ENCODE measurements around the gene EPB41L5.

DNA sequence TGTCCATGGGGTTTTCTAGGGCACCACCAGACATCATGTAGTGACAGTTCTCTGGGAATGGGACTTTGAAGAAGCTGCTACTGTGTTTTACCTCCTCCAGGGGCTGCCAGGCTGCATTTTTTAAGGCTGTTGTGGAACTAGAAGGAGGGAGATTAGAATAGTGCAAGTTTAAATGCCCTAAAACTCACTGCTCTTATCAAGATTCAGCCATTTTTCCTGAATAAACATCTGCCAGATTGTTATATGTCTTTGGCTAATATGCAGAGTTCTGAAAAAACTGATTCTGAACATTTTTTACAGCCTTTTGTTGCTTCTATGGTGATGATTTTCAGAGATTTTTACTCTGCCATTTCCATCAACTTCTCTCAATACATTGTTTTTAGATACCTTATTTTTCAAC is 8.6 kb upstream of the EPB41L5 start:
- TF ChIP-seq, protein P1, sequence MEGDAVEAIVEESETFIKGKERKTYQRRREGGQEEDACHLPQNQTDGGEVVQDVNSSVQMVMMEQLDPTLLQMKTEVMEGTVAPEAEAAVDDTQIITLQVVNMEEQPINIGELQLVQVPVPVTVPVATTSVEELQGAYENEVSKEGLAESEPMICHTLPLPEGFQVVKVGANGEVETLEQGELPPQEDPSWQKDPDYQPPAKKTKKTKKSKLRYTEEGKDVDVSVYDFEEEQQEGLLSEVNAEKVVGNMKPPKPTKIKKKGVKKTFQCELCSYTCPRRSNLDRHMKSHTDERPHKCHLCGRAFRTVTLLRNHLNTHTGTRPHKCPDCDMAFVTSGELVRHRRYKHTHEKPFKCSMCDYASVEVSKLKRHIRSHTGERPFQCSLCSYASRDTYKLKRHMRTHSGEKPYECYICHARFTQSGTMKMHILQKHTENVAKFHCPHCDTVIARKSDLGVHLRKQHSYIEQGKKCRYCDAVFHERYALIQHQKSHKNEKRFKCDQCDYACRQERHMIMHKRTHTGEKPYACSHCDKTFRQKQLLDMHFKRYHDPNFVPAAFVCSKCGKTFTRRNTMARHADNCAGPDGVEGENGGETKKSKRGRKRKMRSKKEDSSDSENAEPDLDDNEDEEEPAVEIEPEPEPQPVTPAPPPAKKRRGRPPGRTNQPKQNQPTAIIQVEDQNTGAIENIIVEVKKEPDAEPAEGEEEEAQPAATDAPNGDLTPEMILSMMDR (IDR thresholded peaks at IDR 0.05; ENCODE audit: insufficient read depth, low read length), result no peak
- no peak for TF ChIP-seq GABPA (IDR thresholded peaks at IDR 0.05; ENCODE audit: low read depth)
- TF ChIP-seq POLR2AphosphoS5 (IDR thresholded peaks at IDR 0.05; ENCODE audit: low read depth), result no peak
- TF ChIP-seq SPI1 (IDR thresholded peaks at IDR 0.05; ENCODE audit: borderline replicate concordance, low read depth), result no peak
- TF ChIP-seq, protein P2, sequence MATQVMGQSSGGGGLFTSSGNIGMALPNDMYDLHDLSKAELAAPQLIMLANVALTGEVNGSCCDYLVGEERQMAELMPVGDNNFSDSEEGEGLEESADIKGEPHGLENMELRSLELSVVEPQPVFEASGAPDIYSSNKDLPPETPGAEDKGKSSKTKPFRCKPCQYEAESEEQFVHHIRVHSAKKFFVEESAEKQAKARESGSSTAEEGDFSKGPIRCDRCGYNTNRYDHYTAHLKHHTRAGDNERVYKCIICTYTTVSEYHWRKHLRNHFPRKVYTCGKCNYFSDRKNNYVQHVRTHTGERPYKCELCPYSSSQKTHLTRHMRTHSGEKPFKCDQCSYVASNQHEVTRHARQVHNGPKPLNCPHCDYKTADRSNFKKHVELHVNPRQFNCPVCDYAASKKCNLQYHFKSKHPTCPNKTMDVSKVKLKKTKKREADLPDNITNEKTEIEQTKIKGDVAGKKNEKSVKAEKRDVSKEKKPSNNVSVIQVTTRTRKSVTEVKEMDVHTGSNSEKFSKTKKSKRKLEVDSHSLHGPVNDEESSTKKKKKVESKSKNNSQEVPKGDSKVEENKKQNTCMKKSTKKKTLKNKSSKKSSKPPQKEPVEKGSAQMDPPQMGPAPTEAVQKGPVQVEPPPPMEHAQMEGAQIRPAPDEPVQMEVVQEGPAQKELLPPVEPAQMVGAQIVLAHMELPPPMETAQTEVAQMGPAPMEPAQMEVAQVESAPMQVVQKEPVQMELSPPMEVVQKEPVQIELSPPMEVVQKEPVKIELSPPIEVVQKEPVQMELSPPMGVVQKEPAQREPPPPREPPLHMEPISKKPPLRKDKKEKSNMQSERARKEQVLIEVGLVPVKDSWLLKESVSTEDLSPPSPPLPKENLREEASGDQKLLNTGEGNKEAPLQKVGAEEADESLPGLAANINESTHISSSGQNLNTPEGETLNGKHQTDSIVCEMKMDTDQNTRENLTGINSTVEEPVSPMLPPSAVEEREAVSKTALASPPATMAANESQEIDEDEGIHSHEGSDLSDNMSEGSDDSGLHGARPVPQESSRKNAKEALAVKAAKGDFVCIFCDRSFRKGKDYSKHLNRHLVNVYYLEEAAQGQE (IDR thresholded peaks at IDR 0.05; ENCODE audit: insufficient replicate concordance, low read depth), result no peak
